K562 (cell line): ENCODE results near the gene BTBD1. TPM values are rescaled to one million over a fixed set of nuclear protein-coding genes. Genes with fewer than 3 reads are reported as not detected.

Experiments used
- CEBPB ChIP-seq: fragments of 450-650 bp; IDR thresholded peaks from 2 replicates; pipeline ENCODE4 v1.6.1; 2016; ENCODE audit warnings: missing genetic modification characterization, missing compliant biosample characterization
- CREBBP ChIP-seq: IDR thresholded peaks from one replicate; pipeline ENCODE4 v1.6.1; 2012; ENCODE audit warnings: low read depth, mild to moderate bottlenecking, control low read depth, inconsistent platforms, low read length
- FOXA3 ChIP-seq, 2 experiments: fragments of 450-650 bp in 1 of 2; sonication (generic) in 1 of 2; formaldehyde crosslinking; IDR thresholded peaks in 1 of 2; conservative IDR thresholded peaks in 1 of 2; 2 replicates each; pipeline versions ENCODE4 v1.4.0 to v1.8.0; 2020 to 2022; ENCODE audit warnings: mild to moderate bottlenecking in 2 of 2, missing genetic modification reagents in 1 of 2
- GATAD2B ChIP-seq: fragments of 450-650 bp; IDR thresholded peaks from 2 replicates; pipeline ENCODE4 v1.6.1; 2017; ENCODE audit warnings: mild to moderate bottlenecking, borderline replicate concordance
- KAT8 ChIP-seq: fragments of 450-650 bp; IDR thresholded peaks from 2 replicates; pipeline ENCODE4 v1.6.1; 2016; ENCODE audit warnings: low read depth, mild to moderate bottlenecking
- L3MBTL2 ChIP-seq: fragments of 450-650 bp; IDR thresholded peaks from 2 replicates; pipeline ENCODE4 v1.6.1; 2016; ENCODE audit warnings: mild to moderate bottlenecking, moderate library complexity
- NR4A1 ChIP-seq, 2 experiments: fragments of 250-450 bp in 1 of 2; fragments of 450-650 bp in 1 of 2; sonication (Bioruptor Pico) in 1 of 2; IDR thresholded peaks; 2 replicates each; pipeline versions ENCODE4 v1.4.0 to v1.6.1; 2016 to 2020; ENCODE audit warnings: mild to moderate bottlenecking in 2 of 2, missing compliant biosample characterization in 1 of 2, missing genetic modification characterization in 1 of 2, moderate library complexity in 1 of 2
- SAFB ChIP-seq: fragments of 200-400 bp; formaldehyde crosslinking; IDR thresholded peaks from 2 replicates; pipeline ENCODE4 v1.6.1; 2017; ENCODE audit warnings: low read depth, low read length, borderline replicate concordance
- SUPT5H ChIP-seq: fragments of 450-650 bp; IDR thresholded peaks from 2 replicates; pipeline ENCODE4 v1.6.1; 2016
- ZNF146 ChIP-seq: IDR thresholded peaks from one replicate; pipeline ENCODE4 v1.6.1; 2018; ENCODE audit warnings: missing compliant biosample characterization; ENCODE audit not compliant: unreplicated experiment
- ZNF212 ChIP-seq: fragments of 450-650 bp; formaldehyde crosslinking; IDR thresholded peaks from 2 replicates; pipeline ENCODE4 v1.4.0; 2020; ENCODE audit warnings: mild to moderate bottlenecking
- ZNF668 ChIP-seq: fragments of 250-450 bp; sonication (Bioruptor Pico); IDR thresholded peaks from 2 replicates; pipeline ENCODE4 v1.8.0; 2022; ENCODE audit warnings: mild to moderate bottlenecking, inconsistent platforms
- polyA plus RNA-seq, 8 experiments: library from polyadenylated mRNA; depleted of rRNA in 4 of 8; stranded (reverse) in 5 of 8; unstranded in 3 of 8; fragments of >200 nt; fragmentation: Nextera tagmentation in 2 of 8; fragmentation: Illumina TruSeq in 1 of 8; extraction: Ambion mirVana in 2 of 8; extraction: Trizol in 1 of 8; gene quantifications; 2 replicates each; pipeline versions ENCODE4 v1.2.1 to v1.2.3, GENCODE V29; 2011 to 2014; ENCODE audit warnings: inconsistent platforms in 1 of 8, missing spikeins in 1 of 8
- total RNA-seq, 7 experiments: library from RNA; depleted of rRNA in 6 of 7; stranded (reverse); fragments of >200 nt in 6 of 7; fragmentation: Illumina TruSeq in 2 of 7; extraction: Trizol in 2 of 7; gene quantifications; 2 replicates each; pipeline versions ENCODE4 v1.2.1 to v1.2.3, GENCODE V29; 2011 to 2021; ENCODE audit warnings: low replicate concordance in 1 of 7
- TF ChIP-seq, protein P1 (sequence below): fragments of 250-450 bp; sonication (Bioruptor Pico); IDR thresholded peaks from 2 replicates; pipeline ENCODE4 v1.4.0; 2020; ENCODE audit warnings: mild to moderate bottlenecking, moderate library complexity
- TF ChIP-seq, protein P2 (sequence below): sonication (generic); formaldehyde crosslinking; IDR thresholded peaks from 2 replicates; pipeline ENCODE4 v1.8.1; 2022; ENCODE audit warnings: missing genetic modification reagents
- TF ChIP-seq, protein P3 (sequence below): fragments of 450-650 bp; IDR thresholded peaks from 2 replicates; pipeline ENCODE4 v1.6.1; 2016; ENCODE audit warnings: mild to moderate bottlenecking
- TF ChIP-seq, protein P4 (sequence below): fragments of 450-650 bp; IDR thresholded peaks from 2 replicates; pipeline ENCODE4 v1.7.0; 2016; ENCODE audit warnings: borderline replicate concordance

Gene BTBD1
- total and polyA plus RNA-seq, 9 of the 15 experiments (the other 6 are each of a cell fraction or from before 2014, with no cell fraction given), result 19.4 to 106 (median 90.4) TPM

DNA sequence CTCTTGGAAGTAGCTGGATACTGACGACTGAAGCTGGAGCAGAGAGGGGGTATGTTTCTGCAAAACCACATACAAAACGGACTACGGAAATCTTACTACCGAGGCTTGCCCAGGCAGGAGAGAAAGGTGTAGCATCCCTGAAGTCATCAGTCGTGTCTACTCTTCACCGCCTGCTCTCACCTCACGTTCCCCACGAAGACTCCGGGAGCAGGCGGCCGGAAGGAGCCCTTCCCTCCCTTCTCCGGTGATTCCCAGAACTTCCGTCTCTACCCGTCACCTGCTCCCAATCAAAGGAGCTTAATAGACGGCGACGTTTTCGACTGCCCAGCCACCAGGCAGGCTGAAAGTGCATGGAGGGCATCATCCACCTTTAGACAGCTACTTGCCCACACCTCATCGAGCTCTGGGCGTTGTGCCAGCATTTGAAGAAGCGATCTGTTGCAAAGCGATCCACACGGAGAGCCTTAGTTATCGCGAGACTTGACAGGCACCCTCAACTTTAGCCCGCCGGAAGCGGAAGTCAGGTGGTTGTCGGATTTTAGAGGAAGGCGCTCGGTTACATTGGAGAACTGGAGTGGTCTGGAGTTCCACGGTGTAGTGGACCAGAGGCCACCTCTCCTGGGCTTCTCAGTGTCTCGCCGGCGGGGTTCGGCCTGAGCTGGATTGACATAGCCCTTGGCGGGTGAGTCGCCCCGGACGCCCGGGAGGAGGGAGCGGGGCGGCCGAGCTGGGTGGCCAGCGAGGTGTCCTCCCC, 81.2 kb downstream of the BTBD1 start, which contains the start of gene RAMAC (continued):
- TF ChIP-seq SUPT5H, result peak; percentile 89
- peak; percentile 98 for TF ChIP-seq L3MBTL2
- TF ChIP-seq CREBBP, result no peak
- no peak for TF ChIP-seq ZNF668 (CRISPR knock-in tag)
- TF ChIP-seq FOXA3 (CRISPR knock-in tag; conservative IDR thresholded peaks at IDR 0.05 in 1 of 2, IDR thresholded peaks at IDR 0.05 in 1 of 2), result no peak
- no peak for TF ChIP-seq ZNF212 (CRISPR knock-in tag)
- no peak for TF ChIP-seq KAT8
- TF ChIP-seq, protein P1, sequence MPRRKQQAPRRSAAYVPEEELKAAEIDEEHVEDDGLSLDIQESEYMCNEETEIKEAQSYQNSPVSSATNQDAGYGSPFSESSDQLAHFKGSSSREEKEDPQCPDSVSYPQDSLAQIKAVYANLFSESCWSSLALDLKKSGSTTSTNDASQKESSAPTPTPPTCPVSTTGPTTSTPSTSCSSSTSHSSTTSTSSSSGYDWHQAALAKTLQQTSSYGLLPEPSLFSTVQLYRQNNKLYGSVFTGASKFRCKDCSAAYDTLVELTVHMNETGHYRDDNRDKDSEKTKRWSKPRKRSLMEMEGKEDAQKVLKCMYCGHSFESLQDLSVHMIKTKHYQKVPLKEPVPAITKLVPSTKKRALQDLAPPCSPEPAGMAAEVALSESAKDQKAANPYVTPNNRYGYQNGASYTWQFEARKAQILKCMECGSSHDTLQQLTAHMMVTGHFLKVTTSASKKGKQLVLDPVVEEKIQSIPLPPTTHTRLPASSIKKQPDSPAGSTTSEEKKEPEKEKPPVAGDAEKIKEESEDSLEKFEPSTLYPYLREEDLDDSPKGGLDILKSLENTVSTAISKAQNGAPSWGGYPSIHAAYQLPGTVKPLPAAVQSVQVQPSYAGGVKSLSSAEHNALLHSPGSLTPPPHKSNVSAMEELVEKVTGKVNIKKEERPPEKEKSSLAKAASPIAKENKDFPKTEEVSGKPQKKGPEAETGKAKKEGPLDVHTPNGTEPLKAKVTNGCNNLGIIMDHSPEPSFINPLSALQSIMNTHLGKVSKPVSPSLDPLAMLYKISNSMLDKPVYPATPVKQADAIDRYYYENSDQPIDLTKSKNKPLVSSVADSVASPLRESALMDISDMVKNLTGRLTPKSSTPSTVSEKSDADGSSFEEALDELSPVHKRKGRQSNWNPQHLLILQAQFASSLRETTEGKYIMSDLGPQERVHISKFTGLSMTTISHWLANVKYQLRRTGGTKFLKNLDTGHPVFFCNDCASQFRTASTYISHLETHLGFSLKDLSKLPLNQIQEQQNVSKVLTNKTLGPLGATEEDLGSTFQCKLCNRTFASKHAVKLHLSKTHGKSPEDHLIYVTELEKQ (CRISPR knock-in tag), result no peak
- TF ChIP-seq, protein P2, sequence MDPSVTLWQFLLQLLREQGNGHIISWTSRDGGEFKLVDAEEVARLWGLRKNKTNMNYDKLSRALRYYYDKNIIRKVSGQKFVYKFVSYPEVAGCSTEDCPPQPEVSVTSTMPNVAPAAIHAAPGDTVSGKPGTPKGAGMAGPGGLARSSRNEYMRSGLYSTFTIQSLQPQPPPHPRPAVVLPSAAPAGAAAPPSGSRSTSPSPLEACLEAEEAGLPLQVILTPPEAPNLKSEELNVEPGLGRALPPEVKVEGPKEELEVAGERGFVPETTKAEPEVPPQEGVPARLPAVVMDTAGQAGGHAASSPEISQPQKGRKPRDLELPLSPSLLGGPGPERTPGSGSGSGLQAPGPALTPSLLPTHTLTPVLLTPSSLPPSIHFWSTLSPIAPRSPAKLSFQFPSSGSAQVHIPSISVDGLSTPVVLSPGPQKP (CRISPR knock-in tag), result no peak
- TF ChIP-seq GATAD2B, result no peak
- TF ChIP-seq, protein P3, sequence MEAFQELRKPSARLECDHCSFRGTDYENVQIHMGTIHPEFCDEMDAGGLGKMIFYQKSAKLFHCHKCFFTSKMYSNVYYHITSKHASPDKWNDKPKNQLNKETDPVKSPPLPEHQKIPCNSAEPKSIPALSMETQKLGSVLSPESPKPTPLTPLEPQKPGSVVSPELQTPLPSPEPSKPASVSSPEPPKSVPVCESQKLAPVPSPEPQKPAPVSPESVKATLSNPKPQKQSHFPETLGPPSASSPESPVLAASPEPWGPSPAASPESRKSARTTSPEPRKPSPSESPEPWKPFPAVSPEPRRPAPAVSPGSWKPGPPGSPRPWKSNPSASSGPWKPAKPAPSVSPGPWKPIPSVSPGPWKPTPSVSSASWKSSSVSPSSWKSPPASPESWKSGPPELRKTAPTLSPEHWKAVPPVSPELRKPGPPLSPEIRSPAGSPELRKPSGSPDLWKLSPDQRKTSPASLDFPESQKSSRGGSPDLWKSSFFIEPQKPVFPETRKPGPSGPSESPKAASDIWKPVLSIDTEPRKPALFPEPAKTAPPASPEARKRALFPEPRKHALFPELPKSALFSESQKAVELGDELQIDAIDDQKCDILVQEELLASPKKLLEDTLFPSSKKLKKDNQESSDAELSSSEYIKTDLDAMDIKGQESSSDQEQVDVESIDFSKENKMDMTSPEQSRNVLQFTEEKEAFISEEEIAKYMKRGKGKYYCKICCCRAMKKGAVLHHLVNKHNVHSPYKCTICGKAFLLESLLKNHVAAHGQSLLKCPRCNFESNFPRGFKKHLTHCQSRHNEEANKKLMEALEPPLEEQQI, result peak; percentile 66; the same call in 1 of the 2 replicates
- no peak for TF ChIP-seq ZNF146 (CRISPR knock-in tag)
- no peak for TF ChIP-seq SAFB
- TF ChIP-seq CEBPB (tag), result no peak
- TF ChIP-seq, protein P4, sequence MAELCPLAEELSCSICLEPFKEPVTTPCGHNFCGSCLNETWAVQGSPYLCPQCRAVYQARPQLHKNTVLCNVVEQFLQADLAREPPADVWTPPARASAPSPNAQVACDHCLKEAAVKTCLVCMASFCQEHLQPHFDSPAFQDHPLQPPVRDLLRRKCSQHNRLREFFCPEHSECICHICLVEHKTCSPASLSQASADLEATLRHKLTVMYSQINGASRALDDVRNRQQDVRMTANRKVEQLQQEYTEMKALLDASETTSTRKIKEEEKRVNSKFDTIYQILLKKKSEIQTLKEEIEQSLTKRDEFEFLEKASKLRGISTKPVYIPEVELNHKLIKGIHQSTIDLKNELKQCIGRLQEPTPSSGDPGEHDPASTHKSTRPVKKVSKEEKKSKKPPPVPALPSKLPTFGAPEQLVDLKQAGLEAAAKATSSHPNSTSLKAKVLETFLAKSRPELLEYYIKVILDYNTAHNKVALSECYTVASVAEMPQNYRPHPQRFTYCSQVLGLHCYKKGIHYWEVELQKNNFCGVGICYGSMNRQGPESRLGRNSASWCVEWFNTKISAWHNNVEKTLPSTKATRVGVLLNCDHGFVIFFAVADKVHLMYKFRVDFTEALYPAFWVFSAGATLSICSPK, result no peak
- peak; percentile 79; the same call in 1 of the 2 replicates for TF ChIP-seq NR4A1 (CRISPR knock-in tag; IDR thresholded peaks at IDR 0.05)
- TF ChIP-seq NR4A1 (tag; IDR thresholded peaks at IDR 0.05), result peak; percentile 83; the same call in 1 of the 2 replicates
